HepG2 (cell line): ENCODE results near the gene EEFSEC. TPM values are rescaled to one million over a fixed set of nuclear protein-coding genes. Genes with fewer than 3 reads are reported as not detected.

ENCODE experiments used
- ATAC-seq: fragments of 200-7000 bp; cut with Tn5 transposase; 3 replicates; pipeline ENCODE4 v1.9.1; 2020; ENCODE audit warnings: mild to moderate bottlenecking, moderate library complexity
- BruUV-seq: library from RNA; stranded (reverse); fragments of 400-500 nt; replicated peaks from 2 replicates; lab custom pipeline; 2021; lab: Mats Ljungman, UMichigan
- CTCF ChIA-PET: fragments of 300-600 bp; formaldehyde crosslinking; extraction: SDS; loops from one replicate; lab custom pipeline; 2021; ENCODE audit warnings: low total read pairs, inconsistent platforms, low intra/inter-chr PET ratio; lab: Yijun Ruan, JAX
- POLR2A ChIA-PET: fragments of 350-600 bp; sonication (Branson Sonifier 250); formaldehyde crosslinking; loops from one replicate; lab custom pipeline; 2020; ENCODE audit warnings: antibody characterized with exemption, inconsistent platforms; lab: Yijun Ruan, JAX
- DNase-seq: peaks from one replicate; pipeline ENCODE4 v3.0.0-alpha.2; 2015; ENCODE audit warnings: low spot score
- FAIRE-seq: peaks from 3 replicates; lab custom pipeline; 2011; peaks lifted over from hg19 to GRCh38; lab: Jason Lieb, UNC
- H2AFZ ChIP-seq: one replicate; pipeline ENCODE4 v1.6.1; 2011; ENCODE audit warnings: low read length, inconsistent platforms
- H3K27ac ChIP-seq: fragments of 300-600 bp; 3 replicates; pipeline ENCODE4 v1.8.0; 2011; ENCODE audit warnings: mixed run types, mild to moderate bottlenecking, mixed read lengths, low read length, inconsistent platforms; ENCODE audit not compliant: insufficient read depth; ENCODE audit errors: extremely low read length
- H3K27me3 ChIP-seq, 2 experiments: fragments of 200-600 bp in 1 of 2; 2 replicates in 1 of 2; 3 replicates in 1 of 2; pipeline versions ENCODE4 v1.6.0 to v1.8.0; 2011; ENCODE audit warnings: low read length in 2 of 2, mild to moderate bottlenecking in 2 of 2, moderate library complexity in 2 of 2, inconsistent platforms in 1 of 2; ENCODE audit not compliant: insufficient read depth in 2 of 2, control insufficient read depth in 1 of 2
- H3K36me3 ChIP-seq, 2 experiments: fragments of 200-600 bp in 1 of 2; replicated peaks in 1 of 2; 2 replicates in 1 of 2; 3 replicates in 1 of 2; pipeline versions ENCODE4 v1.5.1 to v1.8.0; 2011; ENCODE audit warnings: low read length in 2 of 2, inconsistent platforms in 1 of 2; ENCODE audit not compliant: insufficient read depth in 2 of 2, control insufficient read depth in 1 of 2
- H3K4me1 ChIP-seq: 2 replicates; pipeline ENCODE4 v1.5.1; 2012; ENCODE audit warnings: low read length, inconsistent platforms; ENCODE audit not compliant: insufficient read depth
- H3K4me2 ChIP-seq: 2 replicates; pipeline ENCODE4 v1.6.0; 2011; ENCODE audit warnings: low read depth, low read length, inconsistent platforms
- H3K4me3 ChIP-seq, 3 experiments: fragments of 200-600 bp in 1 of 3; sonication (generic), shearing (Covaris generic) in 1 of 3; replicated peaks in 1 of 3; 2 replicates each; pipeline ENCODE4 v1.5.1; 2011 to 2016; ENCODE audit warnings: low read length in 3 of 3, inconsistent platforms in 2 of 3, low read depth in 2 of 3, mild to moderate bottlenecking in 2 of 3, control low read depth in 1 of 3, mixed read lengths in 1 of 3; ENCODE audit not compliant: insufficient read depth in 1 of 3
- H3K79me2 ChIP-seq: one replicate; pipeline ENCODE4 v1.6.1; 2011; ENCODE audit warnings: low read length, inconsistent platforms; ENCODE audit not compliant: insufficient read depth
- H3K9ac ChIP-seq: 2 replicates; pipeline ENCODE4 v1.6.0; 2011; ENCODE audit warnings: mild to moderate bottlenecking, low read depth, low read length, inconsistent platforms; ENCODE audit not compliant: insufficient read depth
- H3K9me3 ChIP-seq: 2 replicates; pipeline ENCODE4 v1.5.1; 2012; ENCODE audit warnings: mild to moderate bottlenecking, low read length
- H4K20me1 ChIP-seq: 2 replicates; pipeline ENCODE4 v1.6.0; 2011; ENCODE audit warnings: inconsistent platforms, mild to moderate bottlenecking, low read length, moderate library complexity; ENCODE audit not compliant: insufficient read depth
- CBX5 ChIP-seq: sonication (generic); formaldehyde crosslinking; IDR thresholded peaks from 2 replicates; pipeline ENCODE4 v1.4.0; 2020; ENCODE audit warnings: missing genetic modification reagents, borderline replicate concordance
- EZH2 ChIP-seq: conservative IDR thresholded peaks from 2 replicates; pipeline ENCODE4 v1.6.1; 2012; ENCODE audit warnings: mild to moderate bottlenecking, low read depth, low read length, moderate library complexity
- JDP2 ChIP-seq: sonication (generic); formaldehyde crosslinking; IDR thresholded peaks from 2 replicates; pipeline ENCODE4 v1.8.1; 2022; ENCODE audit warnings: missing genetic modification reagents, borderline replicate concordance
- KLF11 ChIP-seq: IDR thresholded peaks from 2 replicates; pipeline ENCODE4 v1.6.1; 2016; ENCODE audit warnings: missing compliant biosample characterization
- MED8 ChIP-seq: sonication (generic); formaldehyde crosslinking; IDR thresholded peaks from 2 replicates; pipeline ENCODE4 v1.8.1; 2023; ENCODE audit warnings: mild to moderate bottlenecking, missing genetic modification reagents; ENCODE audit not compliant: insufficient replicate concordance
- MXD3 ChIP-seq: IDR thresholded peaks from 2 replicates; pipeline ENCODE4 v1.6.1; 2016; ENCODE audit warnings: mild to moderate bottlenecking, missing biosample characterization, missing genetic modification reagents
- ZNF253 ChIP-seq: sonication (generic); formaldehyde crosslinking; IDR thresholded peaks from 2 replicates; pipeline ENCODE4 v1.8.0; 2022; ENCODE audit warnings: mild to moderate bottlenecking, missing genetic modification reagents, borderline replicate concordance
- ZNF724P ChIP-seq: sonication (generic); formaldehyde crosslinking; IDR thresholded peaks from 2 replicates; pipeline ENCODE4 v1.8.0; 2022; ENCODE audit warnings: missing genetic modification reagents, borderline replicate concordance
- WGBS: methylation state at CpG from one replicate; pipeline ENCODE4 v1.1.6; 2017; ENCODE audit warnings: low lambda C conversion rate; 5-methylcytosine and 5-hydroxymethylcytosine counted together
- in situ Hi-C: cut with HindIII; loops from 2 replicates; pipeline ENCODE4 v1.10.0; 2017; ENCODE audit warnings: low pct_unique_long_range_greater_than_20kb; ENCODE audit not compliant: extremely low pct_ligation_motif_present
- intact Hi-C: fragments of 100-400 bp; cut with micrococcal nuclease; formaldehyde crosslinking; loops from one replicate; pipeline ENCODE4 v1.10.0; 2022; ENCODE audit not compliant: unreplicated experiment
- polyA plus RNA-seq, 8 experiments: library from polyadenylated mRNA; depleted of rRNA in 3 of 8; stranded (reverse) in 7 of 8; unstranded in 1 of 8; fragments of >200 nt; fragmentation: Illumina TruSeq in 4 of 8; extraction: Trizol in 4 of 8; gene quantifications; 2 replicates each; pipeline versions ENCODE4 v1.2.1 to v1.2.3, GENCODE V29; 2011 to 2016; ENCODE audit warnings: low read depth in 4 of 8, missing spikeins in 1 of 8, mixed read lengths in 1 of 8; ENCODE audit not compliant: insufficient read depth in 1 of 8
- total RNA-seq, 5 experiments: library from RNA; depleted of rRNA; stranded (reverse); fragments of >200 nt; fragmentation: Illumina TruSeq; extraction: Trizol; gene quantifications; 2 replicates each; pipeline ENCODE4 v1.2.3, GENCODE V29; 2016; ENCODE audit warnings: low read depth in 1 of 5
- TF ChIP-seq, protein P1 (sequence below): sonication (generic); IDR thresholded peaks from 2 replicates; pipeline ENCODE4 v1.6.1; 2016; ENCODE audit warnings: low read depth, borderline replicate concordance
- TF ChIP-seq, protein P2 (sequence below): IDR thresholded peaks from 2 replicates; pipeline ENCODE4 v1.6.1; 2016
- TF ChIP-seq, protein P3 (sequence below): sonication (generic); formaldehyde crosslinking; IDR thresholded peaks from 2 replicates; pipeline ENCODE4 v1.5.0; 2020; ENCODE audit warnings: mild to moderate bottlenecking, missing genetic modification reagents, borderline replicate concordance

Gene EEFSEC
- total and polyA plus RNA-seq, 2 of the 13 experiments (the other 11 are each of a cell fraction or from before 2014, with no cell fraction given) = 6.4 to 24.2 TPM

GRCh38 chr3:128334766-128335165, 181.5 kb downstream of the EEFSEC start:
- Histone ChIP-seq H2AFZ (no peak overlapping the region), H3K27ac (no peak overlapping the region), H3K27me3 (no peaks in the 10 kb centered on the region), H3K9ac (no peak overlapping the region), H3K79me2 (no peaks in the 10 kb centered on the region), H3K9me3 (no peaks in the 10 kb centered on the region), H4K20me1 (no peaks in the 10 kb centered on the region)
- intact Hi-C loops = no loop called here
- FAIRE-seq = no peak
- CTCF ChIA-PET = no interaction called here
- no peak for DNase-seq
- TF ChIP-seq CBX5 (no peak), KLF11 (CRISPR knock-in tag) (no peak), ZNF724P (no peak), ZNF253 (CRISPR knock-in tag) (no peak), EZH2 (no peak), JDP2 (CRISPR knock-in tag) (no peak), MXD3 (CRISPR knock-in tag) (no peak), MED8 (CRISPR knock-in tag) (no peak)
- TF ChIP-seq, protein P1, sequence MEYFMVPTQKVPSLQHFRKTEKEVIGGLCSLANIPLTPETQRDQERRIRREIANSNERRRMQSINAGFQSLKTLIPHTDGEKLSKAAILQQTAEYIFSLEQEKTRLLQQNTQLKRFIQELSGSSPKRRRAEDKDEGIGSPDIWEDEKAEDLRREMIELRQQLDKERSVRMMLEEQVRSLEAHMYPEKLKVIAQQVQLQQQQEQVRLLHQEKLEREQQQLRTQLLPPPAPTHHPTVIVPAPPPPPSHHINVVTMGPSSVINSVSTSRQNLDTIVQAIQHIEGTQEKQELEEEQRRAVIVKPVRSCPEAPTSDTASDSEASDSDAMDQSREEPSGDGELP = no peak
- TF ChIP-seq, protein P2, sequence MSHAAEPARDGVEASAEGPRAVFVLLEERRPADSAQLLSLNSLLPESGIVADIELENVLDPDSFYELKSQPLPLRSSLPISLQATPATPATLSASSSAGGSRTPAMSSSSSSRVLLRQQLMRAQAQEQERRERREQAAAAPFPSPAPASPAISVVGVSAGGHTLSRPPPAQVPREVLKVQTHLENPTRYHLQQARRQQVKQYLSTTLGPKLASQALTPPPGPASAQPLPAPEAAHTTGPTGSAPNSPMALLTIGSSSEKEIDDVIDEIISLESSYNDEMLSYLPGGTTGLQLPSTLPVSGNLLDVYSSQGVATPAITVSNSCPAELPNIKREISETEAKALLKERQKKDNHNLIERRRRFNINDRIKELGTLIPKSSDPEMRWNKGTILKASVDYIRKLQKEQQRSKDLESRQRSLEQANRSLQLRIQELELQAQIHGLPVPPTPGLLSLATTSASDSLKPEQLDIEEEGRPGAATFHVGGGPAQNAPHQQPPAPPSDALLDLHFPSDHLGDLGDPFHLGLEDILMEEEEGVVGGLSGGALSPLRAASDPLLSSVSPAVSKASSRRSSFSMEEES (CRISPR knock-in tag) = no peak
- TF ChIP-seq, protein P3, sequence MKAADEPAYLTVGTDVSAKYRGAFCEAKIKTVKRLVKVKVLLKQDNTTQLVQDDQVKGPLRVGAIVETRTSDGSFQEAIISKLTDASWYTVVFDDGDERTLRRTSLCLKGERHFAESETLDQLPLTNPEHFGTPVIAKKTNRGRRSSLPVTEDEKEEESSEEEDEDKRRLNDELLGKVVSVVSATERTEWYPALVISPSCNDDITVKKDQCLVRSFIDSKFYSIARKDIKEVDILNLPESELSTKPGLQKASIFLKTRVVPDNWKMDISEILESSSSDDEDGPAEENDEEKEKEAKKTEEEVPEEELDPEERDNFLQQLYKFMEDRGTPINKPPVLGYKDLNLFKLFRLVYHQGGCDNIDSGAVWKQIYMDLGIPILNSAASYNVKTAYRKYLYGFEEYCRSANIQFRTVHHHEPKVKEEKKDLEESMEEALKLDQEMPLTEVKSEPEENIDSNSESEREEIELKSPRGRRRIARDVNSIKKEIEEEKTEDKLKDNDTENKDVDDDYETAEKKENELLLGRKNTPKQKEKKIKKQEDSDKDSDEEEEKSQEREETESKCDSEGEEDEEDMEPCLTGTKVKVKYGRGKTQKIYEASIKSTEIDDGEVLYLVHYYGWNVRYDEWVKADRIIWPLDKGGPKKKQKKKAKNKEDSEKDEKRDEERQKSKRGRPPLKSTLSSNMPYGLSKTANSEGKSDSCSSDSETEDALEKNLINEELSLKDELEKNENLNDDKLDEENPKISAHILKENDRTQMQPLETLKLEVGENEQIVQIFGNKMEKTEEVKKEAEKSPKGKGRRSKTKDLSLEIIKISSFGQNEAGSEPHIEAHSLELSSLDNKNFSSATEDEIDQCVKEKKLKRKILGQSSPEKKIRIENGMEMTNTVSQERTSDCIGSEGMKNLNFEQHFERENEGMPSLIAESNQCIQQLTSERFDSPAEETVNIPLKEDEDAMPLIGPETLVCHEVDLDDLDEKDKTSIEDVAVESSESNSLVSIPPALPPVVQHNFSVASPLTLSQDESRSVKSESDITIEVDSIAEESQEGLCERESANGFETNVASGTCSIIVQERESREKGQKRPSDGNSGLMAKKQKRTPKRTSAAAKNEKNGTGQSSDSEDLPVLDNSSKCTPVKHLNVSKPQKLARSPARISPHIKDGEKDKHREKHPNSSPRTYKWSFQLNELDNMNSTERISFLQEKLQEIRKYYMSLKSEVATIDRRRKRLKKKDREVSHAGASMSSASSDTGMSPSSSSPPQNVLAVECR (CRISPR knock-in tag) = no peak
- TF ChIP-seq, all 625 proteins: peak for 0
- no TSS peak for BruUV-seq
- Histone ChIP-seq H3K4me2 (no peak overlapping the region), H3K4me1 (peaks cover 13% of the 10 kb centered on the region), H3K4me3 (no peak overlapping the region), H3K36me3 (peaks cover 4 to 13% of the 10 kb centered on the region in 2 experiments; a peak in 4 of 5 replicates)
- POLR2A ChIA-PET = no interaction called here
- in situ Hi-C loops = no loop called here
- ATAC-seq = no peak
- WGBS = 100% methylated on average over 3 of the region's 3 CpGs
